HG03045 (cell line): ENCODE data around the gene SYNE1.
"Not testable (repeated sequence)": the region's sequence is repeated elsewhere in the genome, so short reads cannot be mapped to it uniquely, and the experiment has no call there.

ENCODE experiments used
- ATAC-seq: cut with Tn5 transposase; IDR thresholded peaks from one replicate; pipeline ENCODE4 v1.9.1; 2021; ENCODE audit warnings: mild to moderate bottlenecking, moderate library complexity; ENCODE audit not compliant: unreplicated experiment

SYNE1 gene

DNA sequence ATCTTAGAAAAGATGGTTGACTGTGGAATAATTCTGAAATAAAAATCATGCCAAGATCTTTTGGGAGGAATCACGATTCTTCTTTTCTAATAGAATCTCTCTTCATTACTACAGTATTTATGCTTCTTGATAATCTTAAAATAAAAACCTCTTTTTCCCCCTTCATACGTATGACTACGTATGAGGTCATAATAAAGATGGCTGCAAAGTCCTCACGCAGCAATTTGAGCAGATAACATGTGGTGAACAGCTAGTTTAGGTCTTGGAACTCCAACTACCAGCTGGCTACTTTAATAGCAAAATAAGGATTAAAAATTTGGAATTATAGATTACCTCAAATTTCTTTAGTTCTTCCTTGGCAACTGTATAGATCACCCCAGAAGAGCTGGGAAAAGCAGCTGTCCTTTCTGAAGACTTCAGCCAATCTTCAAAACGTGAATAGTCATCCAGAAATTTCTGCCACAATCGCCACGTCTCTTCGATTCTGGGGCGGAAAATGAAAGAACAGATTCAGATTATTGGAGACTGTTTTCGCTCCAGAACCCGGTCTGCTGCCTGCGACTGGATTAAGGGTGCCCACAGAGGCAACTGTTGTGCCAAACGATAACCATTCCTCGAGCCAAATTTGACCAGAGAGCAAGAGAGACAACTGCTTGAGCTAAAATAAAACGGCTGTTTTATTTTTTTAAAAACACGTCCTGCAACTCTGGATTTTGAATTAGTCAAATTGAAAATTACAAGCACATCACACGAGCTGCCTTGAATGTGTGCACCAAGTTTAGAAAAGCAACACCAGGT, 482.4 kb downstream of the SYNE1 start:
- no peak for ATAC-seq

DNA sequence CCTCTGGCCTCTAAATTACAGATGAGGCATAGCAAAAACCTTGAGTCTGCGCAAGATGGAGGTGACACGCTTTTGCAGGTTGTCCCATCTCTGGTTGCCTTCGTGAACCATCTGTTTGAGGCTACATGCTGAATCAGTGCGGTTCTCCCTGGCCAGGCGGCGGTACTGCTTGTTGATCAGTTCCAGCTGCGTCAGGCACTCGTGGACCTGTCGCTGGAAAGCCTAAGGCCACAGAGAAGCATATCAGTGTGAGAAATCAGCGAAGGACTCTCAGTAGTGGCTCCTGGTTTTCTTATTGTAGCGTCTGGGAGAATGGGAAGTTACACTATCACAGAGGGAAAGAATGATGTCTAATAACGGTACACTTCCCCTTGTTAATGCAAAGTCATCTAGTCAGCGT, 485.2 kb downstream of the SYNE1 start:
- ATAC-seq = no peak

DNA sequence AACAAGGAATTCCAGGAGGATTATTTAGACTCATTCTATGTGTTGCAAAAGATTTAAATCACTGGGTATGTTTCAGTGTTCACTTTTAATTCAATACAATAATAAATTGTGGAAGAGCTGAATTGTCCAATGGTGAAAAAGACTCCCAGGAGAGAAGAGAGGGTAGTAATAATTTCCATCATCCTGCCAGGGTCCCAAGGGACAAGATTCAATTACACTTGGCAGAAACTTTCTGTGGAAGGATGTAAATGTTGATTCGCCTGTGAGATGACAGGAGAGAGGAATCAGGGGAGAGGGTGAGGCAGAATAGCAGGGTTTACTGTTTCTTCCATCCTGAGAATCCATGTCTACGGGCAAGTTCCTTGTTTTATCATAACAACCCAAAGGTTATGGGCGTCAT, 487.0 kb downstream of the SYNE1 start:
- ATAC-seq = no peak

DNA sequence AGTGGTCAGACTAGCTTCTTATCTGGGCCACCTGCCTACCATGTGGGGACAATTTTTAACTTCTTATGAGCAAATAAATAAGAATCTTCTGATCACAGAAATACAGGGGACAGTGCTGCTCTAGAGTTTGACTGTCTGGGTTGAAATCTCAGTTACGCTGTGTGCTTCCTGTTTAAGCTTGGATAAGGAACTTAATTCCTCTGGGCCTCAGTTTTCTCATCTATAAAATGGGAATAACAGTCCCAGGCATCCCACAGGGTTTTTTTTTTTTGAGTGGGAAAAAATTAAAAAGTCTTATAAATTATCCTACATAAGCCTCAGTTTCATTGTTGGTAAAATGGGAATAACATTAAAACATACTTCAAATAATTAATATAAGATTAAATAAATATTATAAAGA, 488.8 kb downstream of the SYNE1 start:
- ATAC-seq = no peak

DNA sequence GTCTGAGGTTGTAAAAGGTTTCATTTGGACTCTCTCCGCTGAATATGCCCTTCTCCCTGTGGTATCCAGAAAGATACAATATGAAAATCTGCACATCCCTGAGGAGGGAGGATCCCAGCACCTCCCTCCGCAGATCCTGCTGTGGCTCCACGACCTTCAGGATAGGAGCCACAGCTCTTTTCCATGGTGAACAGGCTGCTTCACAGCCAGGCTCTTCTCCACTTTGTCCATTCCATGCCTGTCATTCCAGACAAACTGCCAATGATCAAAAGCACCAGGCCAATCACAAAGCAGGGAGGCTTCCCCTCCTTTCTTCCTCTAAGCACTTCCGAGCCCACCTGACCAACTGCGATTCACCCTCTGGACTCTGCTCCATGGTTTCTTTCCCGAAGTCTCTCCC, 489.9 kb downstream of the SYNE1 start:
- ATAC-seq = no peak

DNA sequence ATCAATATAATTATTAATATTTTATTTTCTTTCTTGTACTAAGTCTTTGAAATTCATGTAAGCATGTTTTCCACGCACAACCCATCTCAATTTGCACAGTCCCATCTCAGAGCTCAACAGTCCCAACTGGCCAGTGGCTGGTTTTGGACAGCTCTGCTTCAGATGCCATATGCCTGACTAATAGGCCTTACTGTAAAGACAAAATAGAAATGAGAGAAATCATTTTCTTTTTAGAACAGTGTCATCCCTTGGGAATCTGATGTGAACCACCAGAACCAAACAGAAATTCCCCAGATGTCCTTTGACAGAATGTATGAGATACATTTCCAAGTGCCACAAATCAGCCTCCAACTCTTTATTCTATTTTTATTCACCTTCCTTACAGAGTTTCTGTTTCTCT, 490.8 kb downstream of the SYNE1 start:
- no peak for ATAC-seq

DNA sequence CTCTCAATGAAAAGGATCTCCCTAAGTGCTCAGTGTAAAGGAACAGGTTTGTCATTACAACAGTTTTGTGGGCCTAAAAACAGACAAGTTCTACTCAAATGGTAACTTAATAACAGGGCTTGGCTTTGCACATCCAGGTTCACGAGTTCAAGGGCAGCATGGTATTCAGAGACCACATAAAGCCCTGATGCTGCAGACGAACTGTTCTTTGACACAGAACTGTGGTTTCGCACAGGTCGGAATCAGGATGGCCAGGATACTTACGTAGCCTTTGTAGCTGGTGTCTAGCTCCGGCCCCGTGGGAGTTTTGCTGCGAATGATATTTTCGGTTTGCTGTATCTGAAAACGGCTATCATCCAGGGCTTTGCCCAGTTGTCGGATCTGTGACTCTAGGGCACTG, 493.8 kb downstream of the SYNE1 start:
- ATAC-seq = no peak

DNA sequence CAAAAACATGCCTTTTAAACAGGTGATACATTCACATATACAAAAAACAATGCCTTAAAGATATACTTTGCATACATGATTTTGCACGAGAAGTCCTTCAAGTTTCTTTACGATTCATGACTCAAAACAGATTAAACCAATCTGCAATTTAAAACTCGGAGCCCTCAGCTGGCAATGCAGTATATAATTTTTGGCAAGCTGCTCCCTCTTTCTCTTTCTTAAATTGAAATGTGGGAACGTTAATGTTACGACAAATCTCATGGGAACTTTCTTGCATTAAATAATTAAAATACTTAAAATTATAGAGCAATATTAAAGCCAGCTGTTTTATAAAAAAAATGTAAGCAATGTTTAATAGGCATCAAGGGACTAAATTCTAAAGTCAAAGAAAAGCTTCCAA, 495.1 kb downstream of the SYNE1 start:
- ATAC-seq = no peak

DNA sequence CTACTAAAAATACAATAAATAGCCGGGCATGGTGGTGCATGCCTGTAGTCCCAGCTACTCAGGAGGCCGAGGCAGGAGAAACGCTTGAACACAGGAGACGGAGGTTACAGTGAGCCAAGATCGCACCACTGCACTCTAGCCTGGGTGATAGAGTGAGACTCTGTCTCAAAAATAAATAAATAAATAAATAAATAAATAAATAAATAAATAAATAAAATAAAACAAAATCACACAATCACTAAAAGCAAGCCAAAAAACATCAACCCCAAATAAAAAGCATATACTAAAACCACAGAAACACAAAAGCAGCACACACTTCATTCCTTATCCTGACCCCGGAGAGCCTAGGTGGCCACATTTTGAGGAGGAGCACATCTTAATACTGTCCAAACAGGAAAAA, 498.8 kb downstream of the SYNE1 start:
- not testable (repeated sequence) for ATAC-seq

DNA sequence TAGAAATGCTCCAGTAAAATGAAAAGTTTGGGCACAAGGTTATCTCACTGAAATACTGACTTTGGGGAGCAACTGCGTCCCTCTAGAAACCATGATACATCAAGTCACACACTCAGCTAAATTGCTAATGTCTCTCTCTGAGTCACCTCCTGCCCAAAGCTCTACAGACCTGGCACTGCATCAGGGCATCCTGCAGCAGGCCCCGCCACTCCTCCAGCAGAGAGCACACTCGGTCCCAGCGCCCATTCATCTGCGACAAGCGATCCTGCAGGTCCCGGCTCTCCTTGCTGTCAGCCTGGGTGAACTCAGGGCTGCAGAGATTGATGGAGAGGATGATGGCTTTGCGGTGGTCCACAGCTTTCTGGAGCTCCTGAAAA, 500.7 kb downstream of the SYNE1 start:
- ATAC-seq = no peak

DNA sequence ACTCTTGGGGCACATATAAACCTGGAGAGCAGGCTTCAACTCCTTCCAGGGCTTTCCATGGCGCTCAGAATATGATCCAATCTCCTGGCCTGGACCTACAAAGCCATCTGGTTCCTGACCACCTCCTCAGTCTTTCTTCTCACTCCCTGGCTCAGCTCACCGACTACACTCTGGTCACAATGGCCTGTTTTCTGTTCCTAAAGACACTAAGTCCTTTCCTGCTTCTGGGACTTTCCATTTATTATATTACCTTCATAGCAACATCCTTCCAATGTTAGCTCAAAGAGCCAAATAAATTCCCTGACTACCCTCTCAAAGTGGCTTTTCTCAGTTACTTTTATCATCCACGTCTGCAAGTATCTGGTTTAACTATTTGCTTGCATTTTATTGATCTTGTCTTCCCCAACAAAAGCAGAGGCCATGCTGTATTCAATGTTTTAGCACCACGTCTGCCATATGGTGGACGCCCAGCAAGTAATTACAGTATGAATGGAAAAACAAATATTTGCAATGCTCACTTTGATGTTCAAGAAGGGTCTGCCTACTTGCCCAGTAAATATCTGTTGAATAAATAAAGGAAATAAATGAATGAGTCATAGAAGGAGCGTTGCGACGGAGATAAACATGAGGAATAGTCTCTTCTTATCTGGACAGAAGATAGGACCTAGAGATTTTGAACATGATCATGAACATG, 501.3 kb downstream of the SYNE1 start:
- no peak for ATAC-seq

DNA sequence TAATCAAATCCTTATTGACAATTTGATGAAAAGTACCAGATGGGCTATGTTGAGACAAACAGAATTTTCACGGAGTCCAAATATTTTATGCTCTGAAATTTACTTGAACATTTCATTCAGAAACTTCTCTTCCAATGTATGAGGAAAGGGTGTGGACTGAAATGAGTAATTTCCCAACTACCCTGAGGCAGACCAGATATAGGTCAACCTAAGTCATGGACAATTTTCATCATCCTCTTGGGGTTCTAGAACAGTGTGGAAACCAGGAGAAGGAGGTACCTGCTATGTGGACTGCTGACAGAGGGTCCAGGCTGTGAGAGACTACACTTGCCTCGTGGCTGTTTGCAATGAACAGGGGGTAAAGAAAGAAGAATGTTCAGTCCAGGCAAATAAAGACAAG, 506.7 kb downstream of the SYNE1 start:
- ATAC-seq = no peak

DNA sequence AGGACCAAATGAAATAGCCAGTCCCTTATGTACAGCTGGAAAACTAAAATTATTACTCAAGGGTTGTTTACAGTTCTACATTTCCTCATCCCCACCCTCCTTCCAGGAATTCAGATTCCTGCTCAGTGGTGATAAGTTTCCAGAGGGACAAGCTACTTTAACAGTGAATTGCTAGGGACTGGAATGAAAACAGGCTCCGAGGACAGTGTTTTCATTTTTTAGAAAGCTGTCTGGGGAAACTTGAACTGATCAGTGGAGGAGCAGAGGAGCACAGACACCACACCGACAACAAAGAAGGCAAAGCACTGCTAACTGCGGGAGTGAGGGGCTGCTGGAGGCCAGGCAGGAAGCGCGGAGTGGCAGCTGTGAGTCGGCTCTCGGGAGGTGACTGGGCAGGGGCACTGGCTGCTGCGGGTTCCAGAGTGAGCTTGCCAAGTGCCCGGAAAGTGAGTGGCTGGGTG, 507.4 kb downstream of the SYNE1 start:
- ATAC-seq = no peak

DNA sequence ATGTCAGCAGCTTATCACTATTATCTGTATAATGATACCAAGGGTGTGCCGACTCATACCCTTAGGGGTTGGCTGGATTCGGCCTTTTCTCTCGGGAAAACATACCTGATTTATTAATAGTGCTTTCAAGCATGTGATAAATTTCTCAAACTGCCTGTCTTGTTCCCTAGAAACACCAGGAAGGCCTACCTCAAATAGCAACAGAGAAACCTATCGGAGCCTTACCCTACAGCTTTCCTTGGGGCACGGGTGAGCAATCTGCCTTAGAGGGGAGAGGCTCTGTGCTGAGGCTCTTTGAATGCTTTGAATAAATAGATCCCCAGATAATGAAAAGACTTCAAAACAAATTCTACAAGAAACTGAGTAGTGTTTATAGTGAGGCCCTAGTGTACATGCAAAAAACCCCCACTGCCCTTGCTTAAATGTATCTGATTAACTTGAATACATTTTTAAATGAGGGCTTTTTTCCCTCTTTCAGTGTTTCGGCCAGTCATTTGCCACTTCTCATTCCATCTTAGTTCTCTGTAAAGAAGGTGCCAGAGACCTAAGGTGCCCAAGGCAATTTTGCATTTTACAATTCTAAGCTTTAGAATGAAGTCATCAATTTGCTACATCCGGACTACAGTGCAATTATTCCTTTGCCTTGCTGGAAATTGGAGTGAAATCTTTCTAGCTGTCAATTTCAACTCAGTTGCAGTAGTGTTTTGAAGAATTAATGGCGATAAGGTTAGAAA, 509.6 kb downstream of the SYNE1 start:
- no peak for ATAC-seq

DNA sequence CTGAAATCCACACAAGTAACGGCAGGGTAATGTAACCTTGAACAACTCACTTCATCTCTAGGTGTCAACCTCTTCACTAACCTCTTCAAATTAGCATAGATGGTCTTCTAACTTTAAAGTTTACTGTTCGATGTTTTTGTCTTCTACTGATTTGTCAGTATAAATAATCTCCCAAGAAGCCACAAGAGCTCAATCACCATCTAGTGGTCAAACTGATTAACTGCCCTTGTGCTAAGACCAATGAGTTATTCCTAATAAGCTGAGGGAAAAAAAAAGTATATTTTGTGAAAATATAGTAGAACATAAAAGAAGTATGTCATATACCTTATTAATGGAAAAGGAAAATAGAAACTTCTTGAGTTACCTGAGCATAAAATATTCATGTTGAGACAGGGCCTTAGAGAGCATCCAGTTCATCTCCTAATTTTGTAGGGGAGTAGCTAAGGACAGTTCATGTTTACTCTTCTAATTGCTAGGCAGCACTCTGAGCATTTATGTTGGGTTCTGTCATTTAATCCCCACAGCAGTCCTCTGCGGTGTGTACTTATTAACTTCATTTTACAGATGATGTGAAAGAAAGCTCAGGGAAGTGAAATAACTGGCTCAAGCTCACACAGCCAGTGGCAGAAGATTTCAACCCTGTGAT, 512.6 kb downstream of the SYNE1 start:
- no peak for ATAC-seq

DNA sequence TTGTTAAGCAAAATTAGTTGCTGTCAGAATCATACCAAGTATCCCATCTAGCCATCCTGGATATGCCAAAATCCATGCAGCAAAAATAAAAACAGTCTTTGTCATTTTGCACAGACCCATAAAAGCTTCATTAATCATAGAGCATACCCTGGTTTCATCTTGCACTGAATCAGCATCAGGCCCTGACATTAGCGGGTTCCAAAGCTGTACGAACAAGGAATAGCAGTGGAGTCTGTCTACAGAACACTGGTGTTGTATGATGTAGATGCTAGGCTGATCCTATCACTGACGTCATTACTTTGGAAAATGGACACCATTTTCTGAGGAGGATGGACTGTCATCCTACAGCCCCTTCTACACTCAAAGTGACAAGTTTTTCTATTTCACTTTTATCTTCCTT, 514.1 kb downstream of the SYNE1 start:
- no peak for ATAC-seq

DNA sequence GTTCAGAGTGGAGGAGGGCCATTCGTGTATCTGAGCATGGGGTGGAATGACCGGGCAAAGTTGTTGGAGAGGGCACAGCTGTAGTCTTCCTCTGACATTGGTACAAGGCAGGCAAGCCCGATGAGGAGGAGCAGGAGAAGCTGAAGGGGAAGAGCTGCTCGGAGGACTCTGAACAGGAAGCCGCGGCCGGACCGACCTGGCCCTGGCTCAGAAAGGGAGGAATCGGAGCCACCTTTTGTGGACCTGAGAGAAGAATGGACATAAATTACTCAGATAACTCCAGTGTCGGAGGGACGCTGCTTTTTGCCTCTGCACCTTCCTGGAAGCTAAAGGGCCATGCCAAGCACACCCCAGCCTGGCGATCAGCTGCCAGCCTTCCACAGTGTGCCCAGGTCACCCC, 514.7 kb downstream of the SYNE1 start:
- ATAC-seq = no peak

DNA sequence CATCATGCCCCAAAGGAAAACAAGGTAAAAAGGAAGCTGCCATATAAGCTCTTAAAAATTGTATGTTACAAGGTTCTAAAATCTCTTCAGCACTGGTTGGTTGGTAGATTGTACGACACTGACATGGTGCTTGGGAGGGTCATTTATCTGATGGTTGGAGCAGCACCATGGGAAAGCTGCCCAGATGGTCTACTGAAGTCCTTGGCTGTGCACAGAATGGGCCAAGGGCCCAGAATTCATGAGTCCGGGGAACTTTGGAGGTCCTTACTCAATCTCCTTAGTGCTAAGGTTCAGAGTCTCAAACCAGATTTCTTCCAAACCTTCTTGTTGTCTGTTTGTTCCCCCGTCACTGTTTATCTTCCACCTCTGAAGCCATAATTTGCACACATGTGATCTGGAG, 515.3 kb downstream of the SYNE1 start:
- no peak for ATAC-seq

DNA sequence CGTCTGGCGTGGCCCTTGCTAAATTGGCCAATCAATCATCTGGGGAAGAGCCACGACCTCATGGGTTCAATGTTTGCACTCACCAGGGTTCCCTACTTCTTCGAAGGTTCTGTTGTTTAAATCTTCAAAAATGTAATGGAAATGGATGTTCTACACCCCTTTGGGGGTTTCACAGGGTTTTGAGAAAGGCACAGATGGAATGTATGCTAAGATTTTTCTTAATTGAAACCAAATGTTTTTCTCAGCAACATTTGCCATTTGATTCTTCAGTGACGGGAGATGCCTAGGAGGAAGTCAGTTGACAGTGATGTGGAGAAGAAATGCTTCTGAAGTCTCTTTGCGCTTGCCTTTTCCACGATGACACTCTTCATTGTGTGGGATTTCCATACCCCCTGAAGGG, 517.3 kb downstream of the SYNE1 start:
- ATAC-seq = no peak

DNA sequence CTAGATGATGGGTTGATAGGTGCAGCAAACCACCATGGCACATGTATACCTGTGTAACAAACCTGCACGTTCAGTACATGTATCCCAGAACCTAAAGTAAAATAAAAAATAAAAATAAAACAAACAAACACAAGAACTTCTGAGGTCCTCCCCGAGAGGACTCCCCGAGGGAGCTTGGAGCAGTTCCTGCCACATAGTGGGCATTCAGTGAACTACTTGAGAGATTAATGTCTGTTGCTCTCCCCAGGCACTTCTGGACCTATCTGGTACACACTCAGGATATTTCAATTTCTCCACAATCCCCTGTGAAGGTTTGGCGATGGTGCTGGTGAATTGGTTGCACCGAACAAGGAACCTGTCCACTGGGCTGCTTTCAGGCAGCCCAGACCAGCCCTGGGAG, 518.5 kb downstream of the SYNE1 start:
- ATAC-seq = no peak

DNA sequence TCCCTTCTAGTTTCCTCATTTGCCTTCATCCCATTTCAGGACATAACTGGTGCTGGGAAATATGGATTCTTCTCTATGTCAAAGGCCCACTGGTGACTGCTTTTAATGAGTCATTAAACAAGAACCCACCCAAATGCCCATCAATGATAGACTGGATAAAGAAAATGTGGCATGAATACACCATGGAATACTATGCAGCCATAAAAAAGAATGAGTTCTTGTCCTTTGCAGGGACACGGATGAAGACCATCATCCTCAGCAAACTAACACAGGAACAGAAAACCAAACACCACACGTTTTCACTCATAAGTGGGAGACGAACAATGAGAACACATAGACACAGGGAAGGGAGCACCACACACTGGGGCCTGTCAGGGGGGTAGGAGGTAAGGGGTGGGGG, 518.9 kb downstream of the SYNE1 start:
- no peak for ATAC-seq
